ENCODE measurements around the gene PPM1E.
"Not testable (repeated sequence)": the region's sequence is repeated elsewhere in the genome, so short reads cannot be mapped to it uniquely, and the experiment has no call there.

GRCh38 chr17:58749627-58750026 is 6.0 kb upstream of the PPM1E start:
- TF ChIP-seq, protein P1, sequence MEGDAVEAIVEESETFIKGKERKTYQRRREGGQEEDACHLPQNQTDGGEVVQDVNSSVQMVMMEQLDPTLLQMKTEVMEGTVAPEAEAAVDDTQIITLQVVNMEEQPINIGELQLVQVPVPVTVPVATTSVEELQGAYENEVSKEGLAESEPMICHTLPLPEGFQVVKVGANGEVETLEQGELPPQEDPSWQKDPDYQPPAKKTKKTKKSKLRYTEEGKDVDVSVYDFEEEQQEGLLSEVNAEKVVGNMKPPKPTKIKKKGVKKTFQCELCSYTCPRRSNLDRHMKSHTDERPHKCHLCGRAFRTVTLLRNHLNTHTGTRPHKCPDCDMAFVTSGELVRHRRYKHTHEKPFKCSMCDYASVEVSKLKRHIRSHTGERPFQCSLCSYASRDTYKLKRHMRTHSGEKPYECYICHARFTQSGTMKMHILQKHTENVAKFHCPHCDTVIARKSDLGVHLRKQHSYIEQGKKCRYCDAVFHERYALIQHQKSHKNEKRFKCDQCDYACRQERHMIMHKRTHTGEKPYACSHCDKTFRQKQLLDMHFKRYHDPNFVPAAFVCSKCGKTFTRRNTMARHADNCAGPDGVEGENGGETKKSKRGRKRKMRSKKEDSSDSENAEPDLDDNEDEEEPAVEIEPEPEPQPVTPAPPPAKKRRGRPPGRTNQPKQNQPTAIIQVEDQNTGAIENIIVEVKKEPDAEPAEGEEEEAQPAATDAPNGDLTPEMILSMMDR (IDR thresholded peaks at IDR 0.05; ENCODE audit: low read depth, low read length), result not testable (repeated sequence)
- TF ChIP-seq MAX (IDR thresholded peaks at IDR 0.05; ENCODE audit: low read depth, low read length); POLR2A (IDR thresholded peaks at IDR 0.05; ENCODE audit: extremely low read depth, insufficient read length): not testable (repeated sequence)
